ENCODE measurements around the gene BCAS1.

- no peak for TF ChIP-seq CTCF (IDR thresholded peaks at IDR 0.05)
- TF ChIP-seq EZH2 (IDR thresholded peaks at IDR 0.05; ENCODE audit: borderline replicate concordance, insufficient read depth, low read depth, low read length, poor library complexity, severe bottlenecking), result no peak
Observed at GRCh38 chr20:54085910-54086309, 15.5 kb upstream of the BCAS1 start.

All from B cell (primary cell).